Measurements from ENCODE around the gene CSNK1D.

DNA sequence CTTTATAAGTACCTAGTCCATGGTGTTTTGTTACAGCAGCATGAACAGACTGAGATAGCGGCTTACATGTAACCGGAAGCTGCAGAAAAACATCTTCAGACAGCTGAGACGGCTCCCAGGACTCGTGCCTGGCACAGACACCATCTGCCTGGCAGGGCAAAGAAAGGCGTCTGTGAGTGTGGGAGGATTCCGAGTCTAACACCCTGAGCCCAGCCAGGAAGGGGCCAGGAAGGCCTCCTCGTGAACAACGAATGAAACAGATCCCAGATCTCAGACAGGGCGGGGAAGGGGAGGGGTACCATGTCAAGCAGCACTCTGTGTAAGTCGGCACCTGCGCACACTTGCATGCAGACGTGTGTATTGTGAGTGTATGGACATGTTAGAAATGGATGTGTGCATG lies 4.4 kb upstream of the CSNK1D start:
- TF ChIP-seq, protein P1, sequence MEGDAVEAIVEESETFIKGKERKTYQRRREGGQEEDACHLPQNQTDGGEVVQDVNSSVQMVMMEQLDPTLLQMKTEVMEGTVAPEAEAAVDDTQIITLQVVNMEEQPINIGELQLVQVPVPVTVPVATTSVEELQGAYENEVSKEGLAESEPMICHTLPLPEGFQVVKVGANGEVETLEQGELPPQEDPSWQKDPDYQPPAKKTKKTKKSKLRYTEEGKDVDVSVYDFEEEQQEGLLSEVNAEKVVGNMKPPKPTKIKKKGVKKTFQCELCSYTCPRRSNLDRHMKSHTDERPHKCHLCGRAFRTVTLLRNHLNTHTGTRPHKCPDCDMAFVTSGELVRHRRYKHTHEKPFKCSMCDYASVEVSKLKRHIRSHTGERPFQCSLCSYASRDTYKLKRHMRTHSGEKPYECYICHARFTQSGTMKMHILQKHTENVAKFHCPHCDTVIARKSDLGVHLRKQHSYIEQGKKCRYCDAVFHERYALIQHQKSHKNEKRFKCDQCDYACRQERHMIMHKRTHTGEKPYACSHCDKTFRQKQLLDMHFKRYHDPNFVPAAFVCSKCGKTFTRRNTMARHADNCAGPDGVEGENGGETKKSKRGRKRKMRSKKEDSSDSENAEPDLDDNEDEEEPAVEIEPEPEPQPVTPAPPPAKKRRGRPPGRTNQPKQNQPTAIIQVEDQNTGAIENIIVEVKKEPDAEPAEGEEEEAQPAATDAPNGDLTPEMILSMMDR (IDR thresholded peaks at IDR 0.05): no peak
- TF ChIP-seq POLR2A (IDR thresholded peaks at IDR 0.05): no peak
